H1 (cell line): ENCODE results near the gene GPR157. TPM values are rescaled to one million over a fixed set of nuclear protein-coding genes. Genes with fewer than 3 reads are reported as not detected.

Experiments used
- CTCF ChIA-PET: fragments of 300-600 bp; sonication (Branson Sonifier 250); formaldehyde crosslinking; loops from one replicate; lab custom pipeline; 2021; ENCODE audit not compliant: partially characterized antibody; lab: Charles Lee
- POLR2A ChIA-PET: fragments of 300-600 bp; sonication (Branson Sonifier 250); formaldehyde crosslinking; loops from one replicate; lab custom pipeline; 2021; ENCODE audit warnings: inconsistent platforms; ENCODE audit not compliant: partially characterized antibody; lab: Charles Lee
- DNase-seq, 2 experiments: peaks; one replicate each; pipeline versions ENCODE4 v3.0.0 to v3.0.0-alpha.2; 2010 to 2022; ENCODE audit warnings: low spot score in 2 of 2, low read depth in 1 of 2, mixed read lengths in 1 of 2
- FAIRE-seq: peaks from 2 replicates; lab custom pipeline; 2011; peaks lifted over from hg19 to GRCh38; lab: Jason Lieb, UNC
- H2AFZ ChIP-seq: 2 replicates; pipeline ENCODE4 v1.8.1; 2012; ENCODE audit warnings: low read length, inconsistent platforms
- H2AK5ac ChIP-seq: 2 replicates; pipeline ENCODE4 v1.6.1; 2013; ENCODE audit warnings: low read depth, low read length
- H2BK120ac ChIP-seq: replicated peaks from 2 replicates; pipeline ENCODE3; 2013; ENCODE audit warnings: low read depth, low read length, inconsistent platforms
- H2BK12ac ChIP-seq: 2 replicates; pipeline ENCODE4 v1.6.1; 2013; ENCODE audit warnings: low read depth, low read length
- H2BK15ac ChIP-seq: 2 replicates; pipeline ENCODE4 v1.6.1; 2013; ENCODE audit warnings: low read length
- H2BK20ac ChIP-seq: 2 replicates; pipeline ENCODE4 v1.6.1; 2013; ENCODE audit warnings: low read length
- H2BK5ac ChIP-seq: 2 replicates; pipeline ENCODE4 v1.6.1; 2013; ENCODE audit warnings: low read depth, low read length
- H3K14ac ChIP-seq: 2 replicates; pipeline ENCODE4 v1.6.1; 2013; ENCODE audit warnings: inconsistent platforms; ENCODE audit not compliant: insufficient read length
- H3K18ac ChIP-seq: 2 replicates; pipeline ENCODE4 v1.6.1; 2013; ENCODE audit warnings: low read length; ENCODE audit errors: extremely low read depth
- H3K23ac ChIP-seq: 2 replicates; pipeline ENCODE4 v1.6.1; 2013; ENCODE audit warnings: inconsistent platforms; ENCODE audit not compliant: insufficient read length
- H3K23me2 ChIP-seq: 2 replicates; pipeline ENCODE4 v1.6.1; 2013; ENCODE audit warnings: low read depth, low read length
- H3K27ac ChIP-seq: 2 replicates; pipeline ENCODE4 v1.6.1; 2011; ENCODE audit warnings: low read depth, low read length, inconsistent platforms
- H3K27me3 ChIP-seq, 4 experiments: replicated peaks in 1 of 4; 1 replicate in 1 of 4; 2 replicates in 3 of 4; pipeline versions ENCODE4 v1.6.1 to v1.8.1; 2011 to 2013; ENCODE audit warnings: low read length in 3 of 4, mild to moderate bottlenecking in 3 of 4, inconsistent platforms in 2 of 4, mixed read lengths in 2 of 4, moderate library complexity in 1 of 4; ENCODE audit not compliant: control insufficient read depth in 3 of 4, insufficient read depth in 3 of 4; ENCODE audit errors: extremely low read depth in 1 of 4
- H3K36me3 ChIP-seq, 4 experiments: 2 replicates each; pipeline versions ENCODE4 v1.6.1 to v1.8.1; 2011 to 2013; ENCODE audit warnings: mild to moderate bottlenecking in 4 of 4, low read length in 3 of 4, moderate library complexity in 2 of 4, control low read depth in 1 of 4, inconsistent platforms in 1 of 4; ENCODE audit not compliant: insufficient read depth in 4 of 4, control insufficient read depth in 2 of 4
- H3K4ac ChIP-seq: replicated peaks from 2 replicates; pipeline ENCODE3; 2013; ENCODE audit warnings: low read length, low read depth, mixed read lengths, inconsistent platforms; ENCODE audit not compliant: insufficient read length
- H3K4me1 ChIP-seq, 4 experiments: replicated peaks in 1 of 4; 1 replicate in 1 of 4; 2 replicates in 3 of 4; pipeline versions ENCODE4 v1.6.1 to v1.8.1; 2011 to 2013; ENCODE audit warnings: low read length in 3 of 4, inconsistent platforms in 2 of 4, mixed read lengths in 1 of 4; ENCODE audit not compliant: insufficient read depth in 4 of 4, control insufficient read depth in 3 of 4
- H3K4me2 ChIP-seq, 2 experiments: 2 replicates each; pipeline versions ENCODE4 v1.6.1 to v1.8.1; 2011 to 2013; ENCODE audit warnings: low read depth in 2 of 2, low read length in 2 of 2, control low read depth in 1 of 2, inconsistent platforms in 1 of 2, mild to moderate bottlenecking in 1 of 2; ENCODE audit not compliant: insufficient read depth in 1 of 2
- H3K4me3 ChIP-seq, 4 experiments: fragments of 200-600, 300-600 bp in 1 of 4; sonication (generic), shearing (Covaris generic), sonication (Bioruptor Twin) in 1 of 4; 2 replicates each; pipeline versions ENCODE4 v1.5.1 to v1.8.1; 2011 to 2016; ENCODE audit warnings: low read length in 4 of 4, low read depth in 3 of 4, control low read depth in 2 of 4, inconsistent platforms in 2 of 4, mild to moderate bottlenecking in 2 of 4, mixed read lengths in 1 of 4, moderate library complexity in 1 of 4; ENCODE audit not compliant: insufficient read depth in 2 of 4; ENCODE audit errors: extremely low read depth in 1 of 4
- H3K56ac ChIP-seq: replicated peaks from 2 replicates; pipeline ENCODE3; 2013; ENCODE audit warnings: low read depth, mild to moderate bottlenecking, mixed read lengths, low read length, inconsistent platforms; ENCODE audit not compliant: insufficient read length
- H3K79me1 ChIP-seq: 2 replicates; pipeline ENCODE4 v1.6.1; 2013; ENCODE audit warnings: low read depth, low read length, control low read depth
- H3K79me2 ChIP-seq, 2 experiments: 2 replicates each; pipeline versions ENCODE4 v1.6.1 to v1.8.1; 2012 to 2013; ENCODE audit warnings: low read length in 2 of 2, mild to moderate bottlenecking in 2 of 2, inconsistent platforms in 1 of 2; ENCODE audit not compliant: insufficient read depth in 2 of 2, control insufficient read depth in 1 of 2
- H3K9ac ChIP-seq, 4 experiments: replicated peaks in 1 of 4; 1 replicate in 1 of 4; 2 replicates in 3 of 4; pipeline versions ENCODE4 v1.6.1 to v1.8.1; 2011 to 2013; ENCODE audit warnings: low read depth in 3 of 4, low read length in 3 of 4, control low read depth in 2 of 4, mild to moderate bottlenecking in 2 of 4, moderate library complexity in 2 of 4, inconsistent platforms in 1 of 4; ENCODE audit errors: extremely low read depth in 1 of 4
- H3K9me3 ChIP-seq, 2 experiments: 2 replicates each; pipeline versions ENCODE4 v1.6.1 to v1.8.1; 2012 to 2013; ENCODE audit warnings: mild to moderate bottlenecking in 2 of 2, moderate library complexity in 2 of 2, control low read depth in 1 of 2, inconsistent platforms in 1 of 2, low read depth in 1 of 2, low read length in 1 of 2, mixed read lengths in 1 of 2; ENCODE audit not compliant: insufficient read depth in 2 of 2
- H4K20me1 ChIP-seq, 2 experiments: replicated peaks in 1 of 2; 2 replicates each; pipeline versions ENCODE3 to v1.8.1; 2011 to 2013; ENCODE audit warnings: inconsistent platforms in 2 of 2, low read length in 2 of 2, mild to moderate bottlenecking in 1 of 2; ENCODE audit not compliant: insufficient read depth in 2 of 2, control insufficient read depth in 1 of 2
- H4K5ac ChIP-seq: 2 replicates; pipeline ENCODE4 v1.6.1; 2013; ENCODE audit warnings: low read length, low read depth, mixed read lengths, inconsistent platforms; ENCODE audit not compliant: insufficient read length
- H4K8ac ChIP-seq: 2 replicates; pipeline ENCODE4 v1.8.0; 2013; ENCODE audit warnings: mild to moderate bottlenecking, moderate library complexity, low read length, inconsistent platforms; ENCODE audit not compliant: insufficient read depth; ENCODE audit errors: extremely low read depth
- H4K91ac ChIP-seq: replicated peaks from 2 replicates; pipeline ENCODE3; 2013; ENCODE audit warnings: low read length, mixed read lengths, inconsistent platforms; ENCODE audit not compliant: insufficient read length
- CTBP2 ChIP-seq: IDR thresholded peaks from 2 replicates; pipeline ENCODE4 v1.7.0; 2011; ENCODE audit warnings: borderline replicate concordance, mild to moderate bottlenecking, moderate library complexity, mixed read lengths, low read length; ENCODE audit not compliant: insufficient read depth, insufficient read length
- JUND ChIP-seq: IDR thresholded peaks from 2 replicates; pipeline ENCODE4 v1.6.1; 2011; ENCODE audit warnings: mild to moderate bottlenecking, improper control_type of control experiment, low read length
- POU5F1 ChIP-seq: IDR thresholded peaks from 2 replicates; pipeline ENCODE4 v1.6.1; 2011; ENCODE audit warnings: low read depth, mild to moderate bottlenecking, low read length, moderate library complexity
- RAD21 ChIP-seq, 2 experiments: IDR thresholded peaks in 1 of 2; conservative IDR thresholded peaks in 1 of 2; 2 replicates each; pipeline ENCODE4 v1.6.1; 2011; ENCODE audit warnings: low read depth in 2 of 2, low read length in 2 of 2, improper control_type of control experiment in 1 of 2, inconsistent platforms in 1 of 2, mild to moderate bottlenecking in 1 of 2, moderate library complexity in 1 of 2
- SIN3A ChIP-seq, 2 experiments: IDR thresholded peaks in 1 of 2; conservative IDR thresholded peaks in 1 of 2; 2 replicates each; pipeline ENCODE4 v1.6.1; 2011 to 2012; ENCODE audit warnings: low read length in 2 of 2, improper control_type of control experiment in 1 of 2, low read depth in 1 of 2, mild to moderate bottlenecking in 1 of 2
- SP2 ChIP-seq: IDR thresholded peaks from 2 replicates; pipeline ENCODE4 v1.6.1; 2012; ENCODE audit warnings: mild to moderate bottlenecking, low read length, inconsistent platforms
- ZNF274 ChIP-seq: IDR thresholded peaks from 2 replicates; pipeline ENCODE4 v1.7.0; 2012; ENCODE audit warnings: low read length, borderline replicate concordance; ENCODE audit errors: extremely low read depth
- WGBS, 2 experiments: shearing (Covaris generic) in 1 of 2; methylation state at CpG; one replicate each; pipeline versions ENCODE4 v1.1.6 to v1.1.7; 2013 to 2015; ENCODE audit warnings: low lambda C conversion rate in 2 of 2, mixed read lengths in 2 of 2, inconsistent platforms in 1 of 2, low coverage in 1 of 2, missing lambda C conversion rate in 1 of 2; ENCODE audit not compliant: insufficient replicate concordance in 2 of 2, insufficient coverage in 1 of 2, insufficient read length in 1 of 2; ENCODE audit errors: extremely low coverage in 1 of 2, missing lambda C conversion rate in 1 of 2; 5-methylcytosine and 5-hydroxymethylcytosine counted together
- polyA plus RNA-seq, 7 experiments: library from polyadenylated mRNA; depleted of rRNA in 3 of 7; stranded (reverse) in 5 of 7; unstranded in 2 of 7; fragments of >200 nt in 5 of 7; fragments of 200-250 nt in 2 of 7; gene quantifications; 1 replicate in 5 of 7; 2 replicates in 1 of 7; 4 replicates in 1 of 7; pipeline versions ENCODE4 v1.2.1 to v1.2.3, GENCODE V29; 2011 to 2013; ENCODE audit warnings: missing spikeins in 2 of 7, mixed read lengths in 2 of 7
- total RNA-seq: library from RNA; stranded (reverse); fragmentation: NEBNext Ultra II Directional; extraction: Animal tissue kit (Norgen Biotek cat#: 25700); gene quantifications from 2 replicates; pipeline ENCODE4 v1.2.1, GENCODE V29; 2021
- TF ChIP-seq, protein P1 (sequence below): IDR thresholded peaks from 2 replicates; pipeline ENCODE4 v1.6.1; 2012; ENCODE audit warnings: inconsistent platforms

GPR157 gene
- total and polyA plus RNA-seq, 2 of the 8 experiments (the other 6 are each of a cell fraction or from before 2014, with no cell fraction given), result 1.0 to 11.0 TPM

DNA sequence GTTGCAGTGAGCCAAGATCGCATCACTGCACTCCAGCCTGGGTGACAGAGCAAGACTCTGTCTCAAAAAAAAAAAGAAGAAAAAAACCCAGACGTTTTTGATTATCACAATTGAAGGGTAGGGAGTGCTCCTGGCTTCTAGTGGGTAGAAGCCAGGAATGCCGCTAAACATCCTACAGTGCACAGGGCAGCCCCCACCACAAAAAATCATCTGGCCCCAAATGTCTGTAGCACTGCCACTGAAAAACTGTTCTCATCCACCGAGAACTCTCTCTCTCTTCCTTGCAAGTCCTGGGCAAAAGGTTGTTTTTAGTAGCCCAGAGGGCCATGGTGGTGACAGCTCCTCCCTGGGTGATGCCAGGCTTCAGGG is 35.6 kb upstream of the GPR157 start:
- Histone ChIP-seq H3K18ac (no peak overlapping the region; the same call in 1 of the 2 replicates), H3K27ac (no peak overlapping the region), H2BK20ac (no peak overlapping the region), H4K5ac (no peak overlapping the region), H3K56ac (no peak overlapping the region), H3K23ac (no peak overlapping the region), H4K8ac (no peak overlapping the region), H3K23me2 (no peaks in the 10 kb centered on the region), H2AK5ac (peak overlapping the region; percentile 16; the same call in 1 of the 2 replicates), H4K91ac (no peak overlapping the region), H2BK120ac (no peak overlapping the region), H3K4me1 (peaks cover 0 to 26% (median 7%) of the 10 kb centered on the region in 4 experiments; a peak in 6 of 7 replicates), H4K20me1 (peaks cover 19 to 25% of the 10 kb centered on the region in 2 experiments), H3K9me3 (no peaks in the 10 kb centered on the region), H3K4me3 (no peak overlapping the region), H3K27me3 (no peaks in the 10 kb centered on the region), H3K4me2 (no peak overlapping the region; a peak in 1 of 4 replicates), H2BK15ac (no peak overlapping the region), H2BK5ac (no peak overlapping the region), H3K4ac (no peak overlapping the region), H2BK12ac (no peak overlapping the region), H3K79me2 (peaks cover 0 to 75% of the 10 kb centered on the region in 2 experiments; a peak in 3 of 4 replicates), H3K14ac (no peak overlapping the region), H2AFZ (no peak overlapping the region), H3K79me1 (peaks cover 13% of the 10 kb centered on the region), H3K36me3 (no peaks in the 10 kb centered on the region; a peak in 1 of 8 replicates), H3K9ac (no peak overlapping the region)
- DNase-seq, result no peak
- no peak for FAIRE-seq
- POLR2A ChIA-PET, result interaction anchor here (1.2 kb wide), 1 partner anchor 15 kb away, joined by 3 read pairs; no protein-coding TSS in a partner anchor
- 69% methylated on average over 4 of the region's 4 CpGs; no CpG with 5 or more reads in 1 of the 2 experiments for WGBS, 2 experiments
- CTCF ChIA-PET, result interaction anchor here (0.8 to 1.6 kb wide), 8 partner anchors 8 to 485 kb away, joined by 3 to 8 read pairs (median 3); no protein-coding TSS in a partner anchor
- TF ChIP-seq ZNF274, result no peak
- no peak for TF ChIP-seq POU5F1
- TF ChIP-seq CTBP2, result no peak
- no peak for TF ChIP-seq SIN3A (conservative IDR thresholded peaks at IDR 0.05 in 1 of 2, IDR thresholded peaks at IDR 0.05 in 1 of 2; ENCODE audit: low read depth in 1 of 2, low read length in 2 of 2)
- no peak for TF ChIP-seq SP2
- TF ChIP-seq, protein P1, sequence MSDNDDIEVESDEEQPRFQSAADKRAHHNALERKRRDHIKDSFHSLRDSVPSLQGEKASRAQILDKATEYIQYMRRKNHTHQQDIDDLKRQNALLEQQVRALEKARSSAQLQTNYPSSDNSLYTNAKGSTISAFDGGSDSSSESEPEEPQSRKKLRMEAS, result no peak
- no peak for TF ChIP-seq RAD21 (IDR thresholded peaks at IDR 0.05 in 1 of 2, conservative IDR thresholded peaks at IDR 0.05 in 1 of 2; ENCODE audit: low read depth in 2 of 2, low read length in 2 of 2)
- no peak for TF ChIP-seq JUND
